Loucy (cell line): ENCODE data around the gene TPRG1.

Experiments used
- H2AFZ ChIP-seq: fragments of 200-600 bp; sonication (generic); 2 replicates; pipeline ENCODE4 v1.6.0; 2016; ENCODE audit warnings: antibody characterized with exemption, mild to moderate bottlenecking, low read length, moderate library complexity
- H3F3A ChIP-seq: fragments of 200-600 bp; 2 replicates; pipeline ENCODE4 v1.6.0; 2016; ENCODE audit warnings: antibody characterized with exemption, low read depth, mild to moderate bottlenecking
- H3K27me3 ChIP-seq: fragments of 200-600 bp; sonication (generic); 2 replicates; pipeline ENCODE4 v1.6.1; 2014; ENCODE audit warnings: low read length, mild to moderate bottlenecking; ENCODE audit not compliant: insufficient read depth, poor library complexity, severe bottlenecking
- H3K36me3 ChIP-seq: fragments of 200-600 bp; sonication (generic); 2 replicates; pipeline ENCODE4 v1.6.1; 2016; ENCODE audit warnings: low read length; ENCODE audit not compliant: insufficient read depth
- H3K4me1 ChIP-seq: fragments of 200-600 bp; sonication (generic); 2 replicates; pipeline ENCODE4 v1.5.1; 2014; ENCODE audit warnings: low read length, mild to moderate bottlenecking; ENCODE audit not compliant: insufficient read depth, poor library complexity, severe bottlenecking
- H3K4me2 ChIP-seq: fragments of 200-600 bp; sonication (generic); 2 replicates; pipeline ENCODE4 v1.6.0; 2014; ENCODE audit warnings: antibody characterized with exemption, low read length, low read depth, mild to moderate bottlenecking; ENCODE audit not compliant: poor library complexity, severe bottlenecking
- H3K4me3 ChIP-seq: fragments of 200-600 bp; sonication (generic); 2 replicates; pipeline ENCODE4 v1.5.1; 2014; ENCODE audit warnings: low read length, mild to moderate bottlenecking, mixed read lengths; ENCODE audit not compliant: poor library complexity, severe bottlenecking
- H3K79me2 ChIP-seq: fragments of 200-600 bp; sonication (generic); 2 replicates; pipeline ENCODE4 v1.6.1; 2014; ENCODE audit warnings: low read length; ENCODE audit not compliant: insufficient read depth
- H3K9ac ChIP-seq: fragments of 200-600 bp; sonication (generic); 2 replicates; pipeline ENCODE4 v1.6.0; 2014; ENCODE audit warnings: mild to moderate bottlenecking, low read depth, low read length, moderate library complexity; ENCODE audit not compliant: poor library complexity, severe bottlenecking
- H3K9me2 ChIP-seq: fragments of 200-600 bp; sonication (generic); replicated peaks from 2 replicates; pipeline ENCODE4 v1.6.1; 2016; ENCODE audit warnings: low read depth, low read length, mixed read lengths
- H3K9me3 ChIP-seq: fragments of 200-600 bp; sonication (generic); 2 replicates; pipeline ENCODE4 v1.6.1; 2014; ENCODE audit warnings: mild to moderate bottlenecking, antibody characterized with exemption, low read length, low read depth; ENCODE audit not compliant: insufficient read depth
- H4K20me1 ChIP-seq: fragments of 200-600 bp; sonication (generic); 2 replicates; pipeline ENCODE4 v1.6.0; 2014; ENCODE audit warnings: antibody characterized with exemption, low read length, mild to moderate bottlenecking; ENCODE audit not compliant: insufficient read depth, poor library complexity, severe bottlenecking
- EZH2phosphoT487 ChIP-seq: fragments of 200-600 bp; IDR thresholded peaks from 2 replicates; pipeline ENCODE4 v1.6.1; 2018; ENCODE audit warnings: antibody characterized with exemption, mild to moderate bottlenecking, moderate library complexity, borderline replicate concordance
- TF ChIP-seq, protein P1 (sequence below): fragments of 200-600 bp; sonication (generic); conservative IDR thresholded peaks from 2 replicates; pipeline ENCODE4 v1.5.1; 2014; ENCODE audit warnings: mild to moderate bottlenecking, antibody characterized with exemption, low read length

TPRG1 gene

DNA sequence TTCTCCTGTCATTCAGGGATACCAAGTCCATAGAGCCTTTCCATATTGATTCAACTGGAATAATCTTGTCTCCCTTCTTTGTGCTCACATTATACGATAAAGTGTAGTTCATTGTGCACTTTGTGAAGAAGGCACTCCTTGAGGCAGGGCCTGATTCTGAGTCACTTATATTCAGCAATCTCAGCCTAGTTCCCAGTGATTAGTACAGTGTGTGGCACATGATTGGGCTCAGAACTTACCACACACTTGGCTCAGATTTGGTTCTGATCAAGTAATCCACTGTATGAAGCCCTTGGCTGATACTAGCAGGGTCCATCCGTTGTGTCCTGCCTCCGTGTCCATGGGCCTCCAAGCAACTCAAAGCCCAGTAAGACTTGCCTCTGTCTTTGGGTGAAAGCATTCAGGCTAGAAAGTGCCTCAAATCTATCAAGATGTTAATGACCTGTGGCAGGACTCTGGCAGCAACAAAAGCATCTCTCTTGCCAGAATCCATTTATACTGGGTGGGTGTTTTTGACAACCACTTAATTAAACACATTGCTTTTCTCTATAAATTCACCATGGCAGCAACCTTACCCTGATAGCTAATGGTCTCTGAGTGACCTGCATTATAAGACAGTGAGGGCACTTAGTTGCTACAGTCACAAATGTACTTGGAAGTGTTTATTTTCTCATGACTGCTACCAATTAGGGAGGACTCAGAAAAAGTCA is 51.3 kb downstream of the TPRG1 start:
- Histone ChIP-seq H3K79me2 (no peaks in the 10 kb centered on the region), H3K4me2 (no peak overlapping the region), H3F3A (no peaks in the 10 kb centered on the region), H2AFZ (no peak overlapping the region), H3K27me3 (no peaks in the 10 kb centered on the region), H3K4me1 (no peaks in the 10 kb centered on the region), H3K4me3 (no peak overlapping the region), H3K9me3 (no peaks in the 10 kb centered on the region), H3K9ac (no peak overlapping the region), H3K36me3 (no peaks in the 10 kb centered on the region), H3K9me2 (no peaks in the 10 kb centered on the region), H4K20me1 (no peaks in the 10 kb centered on the region)
- TF ChIP-seq, protein P1, sequence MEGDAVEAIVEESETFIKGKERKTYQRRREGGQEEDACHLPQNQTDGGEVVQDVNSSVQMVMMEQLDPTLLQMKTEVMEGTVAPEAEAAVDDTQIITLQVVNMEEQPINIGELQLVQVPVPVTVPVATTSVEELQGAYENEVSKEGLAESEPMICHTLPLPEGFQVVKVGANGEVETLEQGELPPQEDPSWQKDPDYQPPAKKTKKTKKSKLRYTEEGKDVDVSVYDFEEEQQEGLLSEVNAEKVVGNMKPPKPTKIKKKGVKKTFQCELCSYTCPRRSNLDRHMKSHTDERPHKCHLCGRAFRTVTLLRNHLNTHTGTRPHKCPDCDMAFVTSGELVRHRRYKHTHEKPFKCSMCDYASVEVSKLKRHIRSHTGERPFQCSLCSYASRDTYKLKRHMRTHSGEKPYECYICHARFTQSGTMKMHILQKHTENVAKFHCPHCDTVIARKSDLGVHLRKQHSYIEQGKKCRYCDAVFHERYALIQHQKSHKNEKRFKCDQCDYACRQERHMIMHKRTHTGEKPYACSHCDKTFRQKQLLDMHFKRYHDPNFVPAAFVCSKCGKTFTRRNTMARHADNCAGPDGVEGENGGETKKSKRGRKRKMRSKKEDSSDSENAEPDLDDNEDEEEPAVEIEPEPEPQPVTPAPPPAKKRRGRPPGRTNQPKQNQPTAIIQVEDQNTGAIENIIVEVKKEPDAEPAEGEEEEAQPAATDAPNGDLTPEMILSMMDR = no peak
- TF ChIP-seq EZH2phosphoT487 = no peak

GRCh38 chr3:189225431-189225830 is 53.7 kb downstream of the TPRG1 start:
- no peaks in the 10 kb centered on the region for H3K79me2 ChIP-seq
- H4K20me1 ChIP-seq = no peaks in the 10 kb centered on the region
- TF ChIP-seq EZH2phosphoT487 = no peak
- TF ChIP-seq, protein P1 = no peak
- H3K9me2 ChIP-seq = no peaks in the 10 kb centered on the region
- no peak overlapping the region for H2AFZ ChIP-seq
- H3K27me3 ChIP-seq = no peaks in the 10 kb centered on the region
- no peak overlapping the region for H3K4me3 ChIP-seq
- no peaks in the 10 kb centered on the region for H3K9me3 ChIP-seq
- no peak overlapping the region for H3K4me2 ChIP-seq
- H3F3A ChIP-seq = no peaks in the 10 kb centered on the region
- H3K4me1 ChIP-seq = peaks cover 4% of the 10 kb centered on the region
- no peak overlapping the region for H3K9ac ChIP-seq
- no peaks in the 10 kb centered on the region for H3K36me3 ChIP-seq

- Histone ChIP-seq H3K9me3 (no peaks in the 10 kb centered on the region), H3K36me3 (no peaks in the 10 kb centered on the region), H3K4me1 (peaks cover 4% of the 10 kb centered on the region), H3K9ac (no peak overlapping the region), H3K9me2 (no peaks in the 10 kb centered on the region), H3K4me3 (no peak overlapping the region), H3K79me2 (no peaks in the 10 kb centered on the region), H3K4me2 (no peak overlapping the region), H4K20me1 (no peaks in the 10 kb centered on the region), H2AFZ (no peak overlapping the region), H3K27me3 (no peaks in the 10 kb centered on the region), H3F3A (no peaks in the 10 kb centered on the region)
- TF ChIP-seq, protein P1 = no peak
- TF ChIP-seq EZH2phosphoT487 = no peak
Measured at GRCh38 chr3:189227249-189227648, 55.5 kb downstream of the TPRG1 start.
